ENCODE data around the gene TCOF1.
A peak's percentile ranks its signal among the peaks of the same experiment; 100 is the strongest.

The TCOF1 gene

DNA sequence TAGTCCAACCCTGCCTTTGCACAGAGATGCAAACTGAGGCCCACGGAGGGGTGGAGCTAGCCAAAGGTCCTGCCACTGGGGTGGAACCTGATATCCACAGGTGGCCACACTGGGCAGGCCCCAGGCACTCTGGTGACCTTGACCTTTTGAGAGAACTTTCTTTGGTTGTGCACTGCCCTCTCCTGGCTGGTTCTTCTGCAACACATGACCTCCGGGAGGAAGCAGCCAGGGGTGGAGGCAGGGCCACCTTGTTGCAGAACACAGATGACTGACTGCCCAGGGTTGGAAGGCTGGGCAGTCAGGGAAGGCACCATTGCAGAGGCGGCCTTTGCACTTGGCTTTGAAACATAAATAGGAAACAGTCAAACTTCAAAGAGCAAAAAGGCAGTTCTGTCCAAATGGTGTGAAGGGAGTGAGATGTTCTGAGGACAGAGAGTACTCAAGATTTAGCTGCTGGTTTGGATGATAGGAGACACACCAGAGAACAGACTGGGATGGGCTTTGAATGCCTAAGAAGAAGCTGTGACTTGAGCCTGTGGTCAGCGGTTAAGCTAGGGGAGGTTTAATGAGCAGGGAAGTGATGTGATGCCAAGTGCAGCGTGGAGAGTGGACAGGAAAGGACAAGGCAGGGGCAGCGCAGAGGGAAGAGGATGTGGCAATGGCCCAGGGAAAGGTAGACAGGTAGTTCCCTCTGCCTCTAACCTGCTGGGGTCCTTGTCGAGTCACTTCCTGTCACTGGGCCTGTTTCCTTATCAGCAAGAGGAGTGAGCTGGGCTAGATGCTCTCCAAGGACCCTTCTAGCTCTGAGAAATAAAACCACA, 6.8 kb upstream of the TCOF1 start:
- peak; percentile 70 for DNase-seq (ENCODE audit: low spot score)

DNA sequence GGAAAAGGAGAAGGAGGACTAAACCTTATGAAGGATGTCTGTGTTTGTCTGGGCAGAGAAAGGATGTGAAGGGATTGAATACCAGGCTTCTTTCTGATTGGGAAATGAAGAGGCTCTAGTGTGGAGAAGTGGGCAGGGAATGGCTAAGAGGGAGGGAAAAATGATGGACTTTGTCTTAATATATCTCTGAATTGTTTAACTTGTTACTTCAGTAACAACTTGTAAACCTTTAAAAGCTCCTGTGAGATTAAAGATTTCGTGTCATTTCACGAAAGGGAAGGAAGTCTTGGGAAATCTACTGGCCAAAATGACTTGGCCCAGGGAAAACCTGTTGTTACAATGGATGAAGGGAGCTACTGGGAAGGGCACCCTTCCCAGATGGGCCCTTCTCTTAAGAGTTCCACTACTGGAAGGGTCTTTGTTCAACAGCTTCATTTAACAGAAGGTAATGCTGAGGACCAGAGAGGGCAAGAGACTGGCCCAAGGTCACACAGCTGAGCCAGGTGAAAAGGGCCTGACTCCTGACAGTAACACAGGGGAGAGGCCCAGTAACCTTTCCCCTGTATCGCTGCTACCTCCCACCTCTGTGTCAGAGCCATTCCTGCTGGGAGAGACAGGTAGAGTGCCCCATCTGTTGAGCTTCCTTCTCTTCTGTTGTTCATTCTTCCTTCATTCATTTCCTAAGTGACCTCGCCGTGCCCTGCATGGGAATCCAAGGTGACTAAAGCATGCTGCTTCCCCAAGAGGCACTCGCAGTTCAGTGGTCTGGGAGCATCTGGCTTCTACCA, 5.1 kb upstream of the TCOF1 start:
- no peak for DNase-seq (ENCODE audit: low spot score)

DNA sequence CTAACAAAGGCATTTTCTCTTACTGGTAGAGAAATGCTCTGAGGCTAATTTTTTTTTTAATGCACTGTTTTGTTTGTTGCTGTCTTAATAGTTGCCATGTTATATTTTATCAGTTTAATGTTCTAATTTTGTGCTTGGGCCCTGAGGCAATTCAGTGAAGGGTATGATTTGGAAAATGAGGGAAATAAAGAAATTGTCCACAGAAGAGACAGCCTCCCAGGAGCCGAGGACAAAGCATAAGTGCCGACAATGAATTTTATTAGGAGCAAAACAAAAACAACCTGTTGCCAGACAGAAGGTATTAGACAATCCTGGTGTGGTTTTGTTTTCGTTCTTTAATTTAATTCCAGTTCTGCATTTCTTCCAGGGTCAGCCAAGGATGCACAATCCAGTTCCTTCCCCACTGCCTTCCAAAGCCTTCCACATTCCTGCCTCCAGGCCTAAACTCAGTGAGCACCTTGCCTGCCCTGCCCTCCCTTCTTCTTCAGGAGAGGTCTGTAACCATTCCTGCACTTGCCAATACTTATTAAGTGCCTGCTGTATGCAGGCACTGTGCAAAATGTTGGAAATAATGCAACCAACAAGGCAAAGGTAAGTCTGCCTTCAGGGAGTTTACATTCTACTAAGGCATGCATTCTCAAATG, 4.3 kb upstream of the TCOF1 start:
- no peak for DNase-seq (ENCODE audit: low spot score)

DNA sequence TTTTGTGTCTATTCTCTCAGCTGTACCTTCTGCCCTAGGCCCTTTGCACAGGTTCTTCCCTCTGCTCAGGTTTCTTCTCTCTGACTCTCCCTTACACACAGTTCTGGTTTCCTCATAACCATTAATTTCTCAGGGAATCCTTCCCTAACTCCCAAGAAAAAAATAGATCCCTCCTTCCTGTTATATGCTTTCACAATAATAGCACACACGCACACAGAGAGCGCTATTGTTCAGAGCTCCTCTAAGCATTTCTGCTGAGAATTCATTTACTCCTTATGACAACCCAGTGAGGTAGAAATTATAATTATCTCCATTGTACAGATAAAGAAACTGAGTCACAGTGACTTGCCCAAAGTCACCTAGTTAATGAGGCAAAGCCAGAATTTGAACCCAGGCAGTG, 1.7 kb upstream of the TCOF1 start:
- no peak for DNase-seq (ENCODE audit: low spot score)

DNA sequence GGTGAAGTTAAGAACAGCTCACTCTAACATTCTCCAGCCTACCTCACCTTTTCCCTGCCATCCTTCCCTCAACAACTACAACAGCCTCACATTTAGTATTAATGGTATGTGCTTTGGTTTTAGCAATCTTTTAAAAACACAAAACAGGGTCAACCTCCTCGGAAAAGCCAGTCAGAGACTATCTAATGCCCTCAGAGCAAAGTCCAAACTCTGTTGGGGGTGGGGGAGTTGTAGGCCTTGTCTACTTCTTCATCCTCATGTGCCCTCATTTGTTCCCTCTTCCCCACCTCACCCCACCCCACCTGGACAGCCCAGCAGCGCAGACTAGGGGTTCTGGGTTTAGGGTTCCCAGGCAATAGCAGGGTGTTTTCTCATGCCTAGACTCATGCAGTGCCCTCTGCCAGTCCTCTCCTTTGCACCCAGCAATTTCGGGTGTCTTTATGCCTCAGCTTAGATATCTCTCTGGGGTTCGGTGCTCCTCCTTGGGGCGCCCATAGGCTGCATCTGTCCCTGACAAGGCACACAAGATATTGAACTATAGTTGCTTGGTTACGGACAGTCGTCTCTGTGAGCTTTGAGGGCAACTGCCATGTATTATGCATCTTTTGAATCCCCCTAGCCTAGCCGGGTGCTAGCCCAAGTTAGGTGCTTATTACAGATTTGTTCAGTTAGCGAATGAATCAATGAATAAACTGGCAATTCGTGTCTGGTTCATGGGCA, 762 bp upstream of the TCOF1 start:
- no peak for DNase-seq (ENCODE audit: low spot score)

DNA sequence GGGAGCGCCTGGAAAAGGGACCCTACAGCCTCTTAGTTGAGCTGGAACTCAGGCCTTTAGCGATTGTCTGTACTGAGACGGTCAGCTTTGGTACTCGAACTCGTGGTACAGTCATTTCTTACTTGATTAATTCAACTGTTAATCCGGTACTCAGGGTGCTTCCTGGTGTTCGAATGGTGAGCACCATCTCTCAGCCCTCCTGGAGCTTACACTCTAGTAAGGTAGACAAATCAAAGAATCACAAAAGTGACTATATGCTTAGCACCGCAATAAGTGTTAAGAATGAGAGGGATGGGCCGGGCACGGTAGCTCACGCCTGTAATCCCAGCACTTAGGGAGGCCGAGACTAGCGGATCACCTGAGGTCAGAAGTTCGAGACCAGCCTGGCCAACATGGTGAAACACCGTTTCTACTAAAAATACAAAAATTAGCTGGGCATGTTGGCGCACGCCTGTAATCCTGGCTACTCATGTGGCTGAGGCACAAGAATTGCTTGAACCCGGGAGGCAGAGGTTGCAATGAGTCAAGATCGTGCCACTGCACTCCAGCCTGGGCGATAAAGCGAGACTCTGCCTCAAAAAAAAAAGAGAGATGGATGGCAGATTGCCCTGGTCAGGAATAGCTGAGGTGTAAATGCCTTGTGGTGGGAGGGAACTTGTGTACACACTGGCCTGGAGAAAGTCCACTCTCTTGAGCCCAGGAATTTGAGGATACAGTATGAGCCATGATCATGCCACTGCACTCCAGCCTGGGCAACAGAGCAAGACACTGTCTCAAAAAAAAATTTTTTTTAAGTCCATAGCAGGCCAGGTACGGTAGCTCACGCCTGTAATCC, 981 bp downstream of the TCOF1 start:
- DNase-seq (ENCODE audit: low spot score), result no peak

DNA sequence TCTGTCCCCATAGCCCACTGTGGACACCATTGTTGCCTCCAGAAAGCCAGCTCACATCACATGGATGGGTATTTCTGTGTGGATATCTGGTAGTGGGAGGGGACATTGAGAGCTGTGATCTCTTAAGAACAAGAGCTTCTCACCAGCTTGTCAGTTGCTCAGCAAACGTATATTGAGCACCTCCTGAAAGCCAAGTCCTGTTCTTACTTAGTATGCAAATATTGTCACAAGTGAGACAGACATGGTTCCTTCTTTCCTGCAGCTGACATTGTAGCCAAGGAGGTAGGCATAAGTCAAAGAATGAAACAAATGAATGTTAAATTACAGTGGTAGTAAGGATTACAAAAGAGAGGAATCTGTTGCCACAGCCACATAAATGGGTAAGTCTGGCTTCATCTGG, 3.8 kb downstream of the TCOF1 start:
- no peak for DNase-seq (ENCODE audit: low spot score)

DNA sequence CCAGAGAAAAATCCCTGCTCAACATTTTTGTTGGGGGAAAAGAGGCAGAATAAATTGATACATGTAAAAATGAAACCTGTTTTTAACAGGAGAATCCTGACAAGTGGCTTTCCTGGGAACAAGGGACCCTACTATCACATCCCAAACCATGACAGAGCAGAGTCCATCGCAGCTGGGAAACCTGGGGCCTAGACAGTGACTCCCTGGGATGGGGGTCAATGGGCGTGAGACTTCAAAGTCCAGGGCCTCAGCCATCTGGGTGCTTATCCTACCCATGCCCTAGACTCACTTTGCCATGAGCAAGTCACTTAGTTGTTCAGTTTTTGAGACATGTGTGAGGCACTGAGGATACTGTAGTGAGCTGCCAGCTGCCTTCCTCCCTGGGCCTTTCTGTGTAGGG, 5.7 kb downstream of the TCOF1 start:
- DNase-seq (ENCODE audit: low spot score), result no peak

DNA sequence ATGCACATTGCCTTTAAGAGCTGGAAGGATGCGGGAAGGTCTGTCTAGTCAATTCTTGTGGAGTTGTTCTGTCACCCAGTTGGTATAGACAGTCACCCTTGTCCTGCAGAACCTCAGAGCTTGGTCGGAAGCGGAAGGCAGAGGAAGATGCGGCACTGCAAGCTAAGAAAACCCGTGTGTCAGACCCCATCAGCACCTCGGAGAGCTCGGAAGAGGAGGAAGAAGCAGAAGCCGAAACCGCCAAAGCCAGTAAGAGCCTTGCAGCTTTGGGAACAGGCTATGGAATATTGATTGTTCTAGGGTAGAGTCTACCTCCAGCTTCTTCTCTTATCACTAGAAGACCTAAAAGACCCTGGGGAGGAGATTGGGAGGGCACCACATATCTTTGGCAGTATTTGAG, 6.5 kb downstream of the TCOF1 start:
- DNase-seq (ENCODE audit: low spot score), result no peak

DNA sequence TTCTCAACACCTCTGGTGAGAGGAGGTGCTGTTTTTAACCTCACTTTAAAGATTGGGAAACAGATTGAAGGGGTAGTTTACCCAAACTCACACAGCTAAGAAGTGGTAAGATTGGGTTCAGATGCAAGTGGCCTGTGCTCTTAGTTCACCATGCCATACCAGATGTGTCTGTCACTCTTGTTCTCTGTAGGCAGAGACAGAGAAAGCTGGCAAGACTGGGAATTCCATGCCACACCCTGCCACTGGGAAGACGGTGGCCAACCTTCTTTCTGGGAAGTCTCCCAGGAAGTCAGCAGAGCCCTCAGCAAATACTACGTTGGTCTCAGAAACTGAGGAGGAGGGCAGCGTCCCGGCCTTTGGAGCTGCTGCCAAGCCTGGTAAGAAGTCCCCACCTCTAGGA, 11.0 kb downstream of the TCOF1 start:
- no peak for DNase-seq (ENCODE audit: low spot score)

DNA sequence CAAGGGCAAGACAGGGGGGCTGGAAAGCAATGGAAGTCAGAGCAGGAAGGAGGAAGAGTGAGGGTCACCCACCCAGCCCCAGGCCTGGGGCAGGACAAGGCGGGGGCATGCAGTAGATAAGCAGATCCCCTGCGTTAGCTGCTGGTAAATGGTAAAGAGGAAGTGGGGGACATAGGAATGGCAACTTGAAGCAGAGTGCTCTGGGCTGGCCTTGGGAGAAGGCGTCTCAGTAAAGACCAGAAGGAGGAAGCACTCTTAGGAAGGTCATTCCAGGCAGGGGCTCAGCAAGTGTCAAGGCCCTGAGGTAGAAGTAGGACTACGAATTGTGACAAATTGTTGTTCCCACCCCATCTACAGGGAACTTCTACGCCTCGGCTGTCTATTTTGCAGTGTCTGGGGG, 15.1 kb downstream of the TCOF1 start:
- no peak for DNase-seq (ENCODE audit: low spot score)

DNA sequence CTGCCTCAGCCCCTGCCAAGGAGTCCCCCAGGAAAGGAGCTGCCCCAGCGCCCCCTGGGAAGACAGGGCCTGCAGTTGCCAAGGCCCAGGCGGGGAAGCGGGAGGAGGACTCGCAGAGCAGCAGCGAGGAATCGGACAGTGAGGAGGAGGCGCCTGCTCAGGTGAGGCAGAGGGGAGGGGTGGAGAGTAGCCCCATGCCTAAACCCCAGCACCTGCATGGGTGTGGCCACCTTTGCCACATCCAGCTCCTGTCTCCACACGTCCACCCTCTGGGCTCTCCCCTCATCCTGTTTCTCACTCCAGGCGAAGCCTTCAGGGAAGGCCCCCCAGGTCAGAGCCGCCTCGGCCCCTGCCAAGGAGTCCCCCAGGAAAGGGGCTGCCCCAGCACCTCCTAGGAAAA, 17.2 kb downstream of the TCOF1 start:
- no peak for DNase-seq (ENCODE audit: low spot score)

DNA sequence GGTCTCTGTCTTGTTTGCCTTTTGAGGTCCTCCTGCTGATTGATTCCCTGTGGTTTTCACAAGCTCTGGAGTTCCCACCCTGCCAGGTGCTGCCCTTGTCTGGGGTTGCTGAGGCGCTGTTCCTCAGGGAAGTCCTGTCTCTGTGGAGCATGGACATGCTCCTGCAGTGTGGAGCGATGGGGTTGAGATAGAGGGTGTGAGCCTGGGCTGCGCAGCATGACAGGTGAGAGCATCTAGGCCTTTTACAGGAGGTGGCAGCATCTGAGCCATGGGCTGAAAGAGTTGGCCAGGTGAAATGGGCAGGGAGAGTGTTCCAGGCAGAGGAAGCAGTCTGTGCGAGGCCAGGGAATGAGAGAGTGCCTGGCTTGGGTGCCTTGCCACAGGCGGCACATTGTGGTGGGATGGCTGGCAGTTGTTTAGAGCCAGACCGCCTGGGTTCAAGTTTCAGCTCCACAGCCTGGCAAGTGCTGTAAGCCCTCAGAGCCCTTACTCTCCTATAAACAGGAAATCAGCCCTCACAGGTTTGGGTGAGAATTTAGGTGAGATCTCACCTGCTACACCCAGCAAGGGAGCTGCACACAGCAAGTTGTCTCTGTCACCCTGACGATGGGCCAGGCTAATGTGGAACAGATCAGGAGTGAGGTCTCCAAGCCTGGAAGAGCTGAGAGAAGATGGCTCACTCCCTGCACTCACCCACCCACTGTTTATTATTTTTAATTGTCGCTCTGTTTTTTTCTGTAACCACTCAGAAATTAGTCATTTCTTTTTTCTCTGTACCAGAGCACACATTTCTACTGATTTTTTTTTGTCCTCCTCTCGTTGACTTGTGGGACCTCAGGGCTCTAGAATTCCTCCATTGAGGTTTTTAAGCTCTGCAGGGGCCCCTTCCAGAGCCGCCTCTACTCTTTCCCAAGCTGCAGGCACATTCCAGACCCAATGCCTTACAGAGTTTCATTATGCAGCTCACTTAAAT, 19.6 kb downstream of the TCOF1 start:
- no peak for DNase-seq (ENCODE audit: low spot score)

DNA sequence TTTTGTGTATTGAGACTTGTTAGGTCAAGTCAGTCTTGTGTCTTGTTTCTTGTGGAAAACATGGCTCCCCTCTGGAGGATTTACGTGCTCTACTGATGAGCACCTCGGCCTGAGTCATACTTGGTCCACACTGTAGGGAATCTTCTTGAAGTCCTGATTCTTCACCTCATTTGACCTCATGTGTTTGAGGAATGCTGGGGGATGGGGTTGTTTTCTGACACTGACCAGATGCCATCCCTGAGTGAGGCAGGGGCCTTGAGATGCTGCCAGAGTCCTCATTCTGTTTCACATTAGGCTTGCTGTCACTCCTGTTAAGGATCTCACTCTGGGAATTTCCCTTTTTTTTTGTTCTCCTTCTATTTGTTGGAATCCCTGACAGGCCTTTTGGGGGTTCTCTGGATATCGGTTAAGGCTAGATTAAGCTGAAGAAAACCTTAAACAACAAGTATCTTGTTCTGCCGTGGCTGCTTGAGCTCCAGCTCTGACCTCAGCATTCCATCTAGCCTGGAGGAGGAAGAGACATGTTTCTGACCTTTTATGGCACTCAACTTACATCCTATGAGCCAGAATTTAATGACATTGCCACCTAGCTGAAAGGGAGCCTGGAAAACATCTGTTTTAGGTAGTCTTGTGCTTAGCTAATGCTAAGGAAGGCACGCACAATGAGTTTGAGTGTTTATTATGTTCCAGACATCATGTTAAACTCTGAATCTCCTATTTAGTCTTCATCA, 20.6 kb downstream of the TCOF1 start:
- DNase-seq (ENCODE audit: low spot score), result no peak

DNA sequence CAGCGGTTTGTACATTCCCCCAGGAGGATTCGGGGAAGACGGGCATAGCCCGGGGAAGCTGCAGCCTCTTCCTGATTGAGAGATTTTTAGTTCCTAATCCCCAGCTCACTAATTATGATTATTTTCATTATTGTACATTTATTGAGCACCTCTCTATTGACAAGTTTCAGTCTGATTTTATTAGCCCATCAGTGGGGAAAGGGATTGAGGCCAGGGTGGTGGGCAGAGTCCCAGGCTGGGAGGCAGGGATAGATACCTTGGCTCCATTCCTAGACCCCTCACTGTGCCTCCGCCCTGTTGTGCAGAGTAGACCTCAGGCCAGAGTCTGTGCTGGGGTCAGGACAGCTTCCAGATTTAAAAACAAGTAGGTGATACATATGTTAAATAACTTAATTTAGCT, 27.2 kb downstream of the TCOF1 start:
- DNase-seq (ENCODE audit: low spot score), result no peak

DNA sequence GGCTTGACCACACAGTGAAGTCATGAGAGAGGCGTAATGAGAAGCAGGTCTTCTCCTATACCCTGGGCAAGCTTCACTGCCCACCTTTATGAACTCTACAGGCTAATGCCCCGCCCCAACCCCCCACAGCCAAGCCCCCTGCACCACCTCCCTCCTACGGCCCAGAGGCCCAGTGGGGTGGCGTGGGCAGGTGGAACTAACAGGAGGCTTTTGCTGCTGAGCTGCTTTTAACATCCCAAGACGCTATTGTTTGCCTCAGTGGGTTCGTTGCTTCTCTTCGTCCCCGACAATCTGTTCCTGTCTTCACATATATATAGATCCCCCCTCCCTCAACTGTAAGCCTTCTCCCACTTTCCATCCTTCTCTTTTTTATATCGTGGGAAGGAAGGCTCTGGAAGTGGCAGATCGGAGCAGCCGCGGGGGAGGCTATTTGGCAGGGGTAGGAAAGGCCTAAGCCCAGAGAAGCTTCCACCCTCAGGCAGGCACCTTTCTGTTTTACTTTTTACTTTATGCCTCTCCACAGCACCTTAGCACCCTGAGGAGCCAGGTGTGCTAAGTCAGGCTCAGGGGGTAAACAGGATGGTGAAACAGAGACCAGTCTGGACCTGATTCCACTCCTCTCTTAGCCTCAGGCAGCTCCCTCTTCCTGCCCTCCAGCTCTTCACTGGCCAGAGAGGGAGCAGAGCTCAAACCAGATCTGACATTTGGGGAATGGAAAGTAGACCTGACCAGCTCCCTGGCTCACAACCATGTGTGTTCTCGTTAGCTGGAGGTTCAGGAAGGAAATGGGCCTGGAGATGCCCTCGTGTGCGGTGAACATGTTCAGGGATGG, 28.7 kb downstream of the TCOF1 start:
- no peak for DNase-seq (ENCODE audit: low spot score)

DNA sequence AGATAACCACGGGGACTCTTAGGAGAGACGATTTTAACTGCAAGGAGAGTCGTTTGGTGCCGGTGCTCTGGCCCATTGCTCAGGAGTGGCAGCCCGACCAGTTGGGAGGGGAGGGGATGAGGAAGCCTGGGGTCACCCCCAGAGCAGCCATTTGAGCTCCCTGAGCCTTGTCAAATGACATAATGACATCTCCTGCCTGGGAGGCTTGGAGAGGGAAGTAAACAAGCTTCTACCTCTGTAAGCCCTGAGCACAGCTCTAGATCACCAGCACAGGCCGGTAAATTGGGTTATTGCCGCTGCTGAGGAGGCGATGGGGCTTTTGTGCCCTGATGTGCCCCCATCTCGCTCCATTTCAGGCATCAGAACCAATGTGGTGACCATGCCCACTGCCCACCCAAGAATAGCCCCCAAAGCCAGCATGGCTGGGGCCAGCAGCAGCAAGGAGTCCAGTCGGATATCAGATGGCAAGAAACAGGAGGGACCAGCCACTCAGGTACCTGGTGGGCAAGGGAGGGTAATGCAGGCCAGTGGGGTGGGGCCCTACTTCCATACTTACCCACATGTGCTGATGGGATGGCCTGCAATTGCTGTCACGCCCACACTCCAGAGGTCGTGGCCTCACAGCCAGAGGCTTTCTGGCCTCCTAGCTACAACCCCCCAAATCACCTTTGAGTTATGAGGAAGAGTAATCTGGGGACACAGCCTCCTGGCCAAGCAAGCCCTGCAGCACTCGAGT, 32.2 kb downstream of the TCOF1 start:
- DNase-seq (ENCODE audit: low spot score), result no peak
